Activated CD4-positive, CD25-positive, alpha-beta regulatory T cell treated with anti-CD3 and anti-CD28 coated beads, Interleukin-2, amount 50 U/mL, for 16 hours (primary cell): ENCODE results near the gene TPK1.

Experiments
- DNase-seq: peaks from one replicate; pipeline ENCODE4 v3.0.0-alpha.2; 2020; ENCODE audit warnings: low read depth, low spot score

TPK1 gene

GRCh38 chr7:144529269-144529926, 306.5 kb downstream of the TPK1 start:
- DNase-seq: no peak

- no peak for DNase-seq
Measured at GRCh38 chr7:144528536-144529045, 307.3 kb downstream of the TPK1 start.

- no peak for DNase-seq
Measured at GRCh38 chr7:144527051-144527471, 308.8 kb downstream of the TPK1 start.

- DNase-seq: no peak
Measured at GRCh38 chr7:144525956-144526355, 309.9 kb downstream of the TPK1 start.

- no peak for DNase-seq
Measured at GRCh38 chr7:144524271-144524670, 311.6 kb downstream of the TPK1 start.

GRCh38 chr7:144523621-144524020, 312.2 kb downstream of the TPK1 start:
- no peak for DNase-seq

- no peak for DNase-seq
Measured at GRCh38 chr7:144519925-144520324, 315.9 kb downstream of the TPK1 start.

GRCh38 chr7:144518360-144518759, 317.5 kb downstream of the TPK1 start:
- DNase-seq: no peak

- DNase-seq: no peak
Measured at GRCh38 chr7:144517749-144518148, 318.1 kb downstream of the TPK1 start.

- no peak for DNase-seq
Measured at GRCh38 chr7:144516729-144517525, 318.9 kb downstream of the TPK1 start.

GRCh38 chr7:144513334-144513733, 322.5 kb downstream of the TPK1 start:
- no peak for DNase-seq

GRCh38 chr7:144510621-144511020, 325.2 kb downstream of the TPK1 start:
- no peak for DNase-seq

GRCh38 chr7:144508702-144509101, 327.2 kb downstream of the TPK1 start:
- no peak for DNase-seq

- DNase-seq: no peak
Measured at GRCh38 chr7:144503215-144503614, 332.6 kb downstream of the TPK1 start.

GRCh38 chr7:144500225-144500624, 335.6 kb downstream of the TPK1 start:
- DNase-seq: no peak

- DNase-seq: no peak
Measured at GRCh38 chr7:144497282-144497681, 338.6 kb downstream of the TPK1 start.

GRCh38 chr7:144494355-144494754, 341.5 kb downstream of the TPK1 start:
- DNase-seq: no peak

GRCh38 chr7:144489504-144489903, 346.3 kb downstream of the TPK1 start:
- DNase-seq: no peak

- DNase-seq: no peak
Measured at GRCh38 chr7:144488977-144489376, 346.9 kb downstream of the TPK1 start.

- DNase-seq: no peak
Measured at GRCh38 chr7:144487901-144488300, 348.0 kb downstream of the TPK1 start.

GRCh38 chr7:144484445-144484844, 351.4 kb downstream of the TPK1 start:
- no peak for DNase-seq

GRCh38 chr7:144483189-144483588, 352.7 kb downstream of the TPK1 start:
- DNase-seq: no peak

GRCh38 chr7:144481833-144482232, 354.0 kb downstream of the TPK1 start:
- no peak for DNase-seq
